ENCODE results near the gene TRMO.

The TRMO gene

GRCh38 chr9:97900738-97901565 is 21.3 kb downstream of the TRMO start:
- DNase-seq, result peak in 1 of 2 donors; percentile 61

GRCh38 chr9:97900103-97900737 is 22.1 kb downstream of the TRMO start:
- DNase-seq, result no peak

- peak; percentile 63 to 67 for DNase-seq
These were observed 26.5 kb downstream of the TRMO start for GRCh38 chr9:97895695-97896332.

GRCh38 chr9:97895211-97895610 is 27.1 kb downstream of the TRMO start:
- DNase-seq, result no peak

GRCh38 chr9:97892421-97892820 is 29.9 kb downstream of the TRMO start:
- DNase-seq, result no peak

GRCh38 chr9:97891736-97892135 is 30.6 kb downstream of the TRMO start:
- no peak for DNase-seq

GRCh38 chr9:97889941-97890887 is 32.1 kb downstream of the TRMO start:
- peak; percentile 72 to 75 for DNase-seq

GRCh38 chr9:97880336-97880735 is 42.0 kb downstream of the TRMO start:
- DNase-seq, result no peak

GRCh38 chr9:97876061-97876460 is 46.2 kb downstream of the TRMO start:
- no peak for DNase-seq

GRCh38 chr9:97875111-97875510 is 47.2 kb downstream of the TRMO start:
- no peak for DNase-seq

GRCh38 chr9:97874624-97875023 is 47.7 kb downstream of the TRMO start:
- no peak for DNase-seq

- DNase-seq, result no peak
These were observed 48.4 kb downstream of the TRMO start for GRCh38 chr9:97873882-97874281.

- no peak for DNase-seq
These were observed 48.9 kb downstream of the TRMO start for GRCh38 chr9:97873425-97873824.

- no peak for DNase-seq
These were observed 53.4 kb downstream of the TRMO start for GRCh38 chr9:97868859-97869258.

GRCh38 chr9:97866848-97867247 is 55.5 kb downstream of the TRMO start:
- DNase-seq, result no peak

GRCh38 chr9:97866300-97866699 is 56.0 kb downstream of the TRMO start:
- no peak for DNase-seq

GRCh38 chr9:97864396-97864795 is 57.9 kb downstream of the TRMO start:
- DNase-seq, result no peak

- no peak for DNase-seq
These were observed 59.0 kb downstream of the TRMO start for GRCh38 chr9:97863314-97863713.

GRCh38 chr9:97861148-97861475 is 61.2 kb downstream of the TRMO start:
- no peak for DNase-seq

GRCh38 chr9:97860451-97861147 is 61.7 kb downstream of the TRMO start:
- DNase-seq, result no peak

GRCh38 chr9:97859346-97859745 is 63.0 kb downstream of the TRMO start:
- DNase-seq, result no peak

GRCh38 chr9:97858826-97859225 is 63.5 kb downstream of the TRMO start:
- DNase-seq, result no peak

- no peak for DNase-seq
These were observed 63.9 kb downstream of the TRMO start for GRCh38 chr9:97858393-97858713.
